ENCODE data around the gene ORM2. TPM values are rescaled to one million over a fixed set of nuclear protein-coding genes. Genes with fewer than 3 reads are reported as not detected.

ORM2 gene
- total and polyA plus RNA-seq, 2 of the 8 experiments (the other 6 are each of a cell fraction or from before 2014, with no cell fraction given), result 1.3 TPM; not detected in 1

DNA sequence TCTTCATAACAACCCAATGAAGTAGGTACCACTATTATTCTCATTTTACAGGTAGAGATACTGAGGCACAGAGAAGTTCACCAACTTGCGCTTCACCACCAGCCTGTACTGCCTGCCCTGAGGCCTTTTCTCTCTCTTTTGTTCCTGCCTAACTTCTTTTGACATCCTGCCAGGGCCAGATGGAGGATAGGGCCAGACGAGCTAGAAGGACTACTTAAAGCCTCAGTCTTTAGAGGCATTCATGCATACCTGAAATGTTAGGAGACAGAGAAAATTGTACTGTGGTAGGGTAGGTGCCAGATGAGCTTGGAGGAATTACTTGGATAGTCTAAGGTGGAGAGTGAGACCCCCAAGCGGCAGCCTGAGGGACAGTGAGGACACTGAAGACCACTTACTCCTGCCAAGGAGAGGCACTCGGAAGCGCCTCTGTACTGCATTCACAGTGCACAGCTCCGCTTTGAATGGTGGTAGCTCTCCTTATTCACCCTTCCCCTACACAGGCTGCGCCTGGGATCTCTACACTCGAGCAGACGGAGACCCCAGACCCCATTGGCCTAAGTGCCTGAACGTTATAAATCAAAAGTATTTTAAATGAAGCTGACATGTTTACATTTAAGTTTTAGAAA, 13.0 kb upstream of the ORM2 start:
- H4K5ac ChIP-seq (ENCODE audit: insufficient read length, low read depth, low read length), result no peak overlapping the region
- no peak overlapping the region for H2BK20ac ChIP-seq (ENCODE audit: low read length)
- no peaks in the 10 kb centered on the region for H3K79me1 ChIP-seq (ENCODE audit: low read depth, low read length)
- no peak for FAIRE-seq
- H4K91ac ChIP-seq (replicated peaks; ENCODE audit: insufficient read length, low read length), result no peak overlapping the region
- H3K18ac ChIP-seq (ENCODE audit: extremely low read depth, low read length), result no peak overlapping the region
- no peak overlapping the region for H3K23ac ChIP-seq (ENCODE audit: insufficient read length)
- POLR2A ChIA-PET (ENCODE audit: partially characterized antibody), result interaction anchor here (0.7 to 1.2 kb wide), 2 partner anchors 20 to 34 kb away, joined by 3 to 4 read pairs; no protein-coding TSS in a partner anchor
- DNase-seq (ENCODE audit: low read depth in 1 of 2, low spot score in 2 of 2), result peak in 1 of 2 experiments; percentile 37
- H4K8ac ChIP-seq (ENCODE audit: extremely low read depth, insufficient read depth, low read length), result no peak overlapping the region
- H3K14ac ChIP-seq (ENCODE audit: insufficient read length), result no peak overlapping the region
- H2AFZ ChIP-seq (ENCODE audit: low read length), result no peak overlapping the region
- H2BK5ac ChIP-seq (ENCODE audit: low read depth, low read length), result no peak overlapping the region
- no peak overlapping the region for H2BK15ac ChIP-seq (ENCODE audit: low read length)
- H3K4ac ChIP-seq (replicated peaks; ENCODE audit: insufficient read length, low read depth, low read length), result no peak overlapping the region
- no peaks in the 10 kb centered on the region for H3K9me3 ChIP-seq (ENCODE audit: insufficient read depth in 2 of 2, low read depth in 1 of 2, low read length in 1 of 2)
- H3K27me3 ChIP-seq (replicated peaks in 1 of 4; ENCODE audit: control insufficient read depth in 3 of 4, extremely low read depth in 1 of 4, insufficient read depth in 3 of 4, low read length in 3 of 4), result no peaks in the 10 kb centered on the region
- WGBS, 2 experiments (ENCODE audit: extremely low coverage in 1 of 2, insufficient coverage in 1 of 2, insufficient read length in 1 of 2, insufficient replicate concordance in 2 of 2, low coverage in 1 of 2, low lambda C conversion rate in 2 of 2, missing lambda C conversion rate in 1 of 2), result 86% methylated on average over 10 of the region's 10 CpGs; no CpG with 5 or more reads in 1 of the 2 experiments
- TF ChIP-seq SP4 (IDR thresholded peaks at IDR 0.05; ENCODE audit: low read length) (no peak), FOSL1 (IDR thresholded peaks at IDR 0.05; ENCODE audit: insufficient read depth, low read depth, low read length) (no peak), SP2 (IDR thresholded peaks at IDR 0.05; ENCODE audit: low read length) (no peak), NANOG (IDR thresholded peaks at IDR 0.05; ENCODE audit: insufficient read depth, low read depth, low read length, poor library complexity, severe bottlenecking) (no peak), RBBP5 (IDR thresholded peaks at IDR 0.05; ENCODE audit: borderline replicate concordance, low read depth, low read length) (no peak)
- TF ChIP-seq, protein P1, sequence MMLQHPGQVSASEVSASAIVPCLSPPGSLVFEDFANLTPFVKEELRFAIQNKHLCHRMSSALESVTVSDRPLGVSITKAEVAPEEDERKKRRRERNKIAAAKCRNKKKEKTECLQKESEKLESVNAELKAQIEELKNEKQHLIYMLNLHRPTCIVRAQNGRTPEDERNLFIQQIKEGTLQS (IDR thresholded peaks at IDR 0.05; ENCODE audit: insufficient read depth, low read depth, low read length), result no peak
- peaks cover 1% of the 10 kb centered on the region; the same call in 1 of the 2 replicates for H3K23me2 ChIP-seq (ENCODE audit: low read depth, low read length)
- H3K4me2 ChIP-seq (ENCODE audit: insufficient read depth in 1 of 2, low read depth in 2 of 2, low read length in 2 of 2), result no peak overlapping the region
- no peak overlapping the region for H3K27ac ChIP-seq (ENCODE audit: low read depth, low read length)
- no peak overlapping the region for H2BK12ac ChIP-seq (ENCODE audit: low read depth, low read length)
- CTCF ChIA-PET (ENCODE audit: partially characterized antibody), result interaction anchor here (0.5 to 4.6 kb wide), 5 partner anchors 99 to 234 kb away, joined by 3 to 29 read pairs (median 4); partner anchors contain the start of gene COL27A1
- H2BK120ac ChIP-seq (replicated peaks; ENCODE audit: low read depth, low read length), result no peak overlapping the region
- no peaks in the 10 kb centered on the region for H3K36me3 ChIP-seq (ENCODE audit: control insufficient read depth in 2 of 4, insufficient read depth in 4 of 4, low read length in 3 of 4)
- no peaks in the 10 kb centered on the region for H3K79me2 ChIP-seq (ENCODE audit: control insufficient read depth in 1 of 2, insufficient read depth in 2 of 2, low read length in 2 of 2)
- H3K4me1 ChIP-seq (replicated peaks in 1 of 4; ENCODE audit: control insufficient read depth in 3 of 4, insufficient read depth in 4 of 4, low read length in 3 of 4), result no peaks in the 10 kb centered on the region
- H3K9ac ChIP-seq (replicated peaks in 1 of 4; ENCODE audit: extremely low read depth in 1 of 4, low read depth in 3 of 4, low read length in 3 of 4), result no peak overlapping the region
- H3K4me3 ChIP-seq (ENCODE audit: extremely low read depth in 1 of 4, insufficient read depth in 2 of 4, low read depth in 3 of 4, low read length in 4 of 4), result no peak overlapping the region
- no peak overlapping the region for H2AK5ac ChIP-seq (ENCODE audit: low read depth, low read length)
- H3K56ac ChIP-seq (replicated peaks; ENCODE audit: insufficient read length, low read depth, low read length), result no peak overlapping the region
- H4K20me1 ChIP-seq (replicated peaks in 1 of 2; ENCODE audit: control insufficient read depth in 1 of 2, insufficient read depth in 2 of 2, low read length in 2 of 2), result no peaks in the 10 kb centered on the region
